Activated CD8-positive, alpha-beta memory T cell treated with anti-CD3 and anti-CD28 coated beads for 48 hours (primary cell): ENCODE results near the gene LYRM4.
"Not testable (repeated sequence)": the region's sequence is repeated elsewhere in the genome, so short reads cannot be mapped to it uniquely, and the experiment has no call there.

Source experiments
- DNase-seq, 3 experiments: peaks; one replicate each; pipeline ENCODE4 v3.0.0-alpha.2; 2020; ENCODE audit warnings: low read depth in 2 of 3, low spot score in 2 of 3

LYRM4 gene

GRCh38 chr6:5083307-5083583 lies 177.5 kb downstream of the LYRM4 start:
- DNase-seq, result no peak

GRCh38 chr6:5082487-5083306 lies 178.1 kb downstream of the LYRM4 start:
- no peak for DNase-seq

GRCh38 chr6:5081955-5082354 lies 178.8 kb downstream of the LYRM4 start:
- DNase-seq, result no peak

GRCh38 chr6:5081182-5081581 lies 179.6 kb downstream of the LYRM4 start:
- no peak for DNase-seq

- DNase-seq, result no peak
These were observed 180.2 kb downstream of the LYRM4 start for GRCh38 chr6:5080574-5080973.

GRCh38 chr6:5079692-5080091 lies 181.1 kb downstream of the LYRM4 start:
- no peak for DNase-seq

- no peak for DNase-seq
These were observed 182.6 kb downstream of the LYRM4 start for GRCh38 chr6:5078121-5078669.

- DNase-seq, result no peak
These were observed 183.8 kb downstream of the LYRM4 start for GRCh38 chr6:5076931-5077330.

GRCh38 chr6:5073992-5074391 lies 186.8 kb downstream of the LYRM4 start:
- DNase-seq, result no peak

- no peak for DNase-seq
These were observed 188.3 kb downstream of the LYRM4 start for GRCh38 chr6:5072440-5072839.

GRCh38 chr6:5071216-5071615 lies 189.5 kb downstream of the LYRM4 start:
- no peak for DNase-seq

- DNase-seq, result no peak
These were observed 192.5 kb downstream of the LYRM4 start for GRCh38 chr6:5068153-5068751.

- DNase-seq, result no peak
These were observed 193.4 kb downstream of the LYRM4 start for GRCh38 chr6:5067305-5067704.

- DNase-seq, result no peak
These were observed 194.2 kb downstream of the LYRM4 start for GRCh38 chr6:5066456-5067093.

GRCh38 chr6:5063617-5064016 lies 197.1 kb downstream of the LYRM4 start:
- DNase-seq, result no peak

GRCh38 chr6:5061152-5061551 lies 199.6 kb downstream of the LYRM4 start:
- no peak for DNase-seq

- not testable (repeated sequence) for DNase-seq
These were observed 200.3 kb downstream of the LYRM4 start for GRCh38 chr6:5060439-5060838.

- DNase-seq, result no peak
These were observed 201.5 kb downstream of the LYRM4 start for GRCh38 chr6:5059036-5059896.
